Duodenal mucosa (tissue), 2 donors: ENCODE results near the gene SCAF8.
"Not testable (repeated sequence)": the region's sequence is repeated elsewhere in the genome, so short reads cannot be mapped to it uniquely, and the experiment has no call there.

Experiments used
- H3K27ac ChIP-seq: one replicate; pipeline ENCODE4 v1.7.0; 2013; ENCODE audit warnings: low read depth, low read length
- H3K27me3 ChIP-seq, 2 donors: one replicate each; pipeline ENCODE4 v1.7.0; 2013; ENCODE audit warnings: low read length in 2 of 2, control low read depth in 1 of 2; ENCODE audit not compliant: insufficient read depth in 2 of 2, control insufficient read depth in 1 of 2
- H3K36me3 ChIP-seq, 2 donors: one replicate each; pipeline ENCODE4 v1.7.0; 2013; ENCODE audit warnings: low read length in 2 of 2, control low read depth in 1 of 2; ENCODE audit not compliant: insufficient read depth in 2 of 2, control insufficient read depth in 1 of 2
- H3K4me1 ChIP-seq, 2 donors: one replicate each; pipeline ENCODE4 v1.7.0; 2013; ENCODE audit warnings: low read length in 2 of 2, control low read depth in 1 of 2; ENCODE audit not compliant: insufficient read depth in 2 of 2, control insufficient read depth in 1 of 2
- H3K4me3 ChIP-seq, 2 donors: one replicate each; pipeline ENCODE4 v1.7.0; 2013; ENCODE audit warnings: low read length in 2 of 2, low read depth in 1 of 2
- H3K9ac ChIP-seq, 2 donors: one replicate each; pipeline ENCODE4 v1.7.0; 2013; ENCODE audit warnings: low read length in 2 of 2, low read depth in 1 of 2
- H3K9me3 ChIP-seq, 2 donors: one replicate each; pipeline ENCODE4 v1.7.0; 2013; ENCODE audit warnings: low read length in 2 of 2, control low read depth in 1 of 2; ENCODE audit not compliant: control insufficient read depth in 1 of 2

Gene SCAF8

GRCh38 chr6:154733626-154734382, 588 bp downstream of the SCAF8 start:
- Histone ChIP-seq H3K27ac (peak overlapping the region; percentile 98), H3K9ac (peak overlapping the region; percentile 76 to 82), H3K4me1 (peaks cover 28 to 34% of the 10 kb centered on the region in 2 donors), H3K9me3 (no peaks in the 10 kb centered on the region), H3K4me3 (peak overlapping the region; percentile 81 to 93), H3K36me3 (no peaks in the 10 kb centered on the region), H3K27me3 (no peaks in the 10 kb centered on the region)

DNA sequence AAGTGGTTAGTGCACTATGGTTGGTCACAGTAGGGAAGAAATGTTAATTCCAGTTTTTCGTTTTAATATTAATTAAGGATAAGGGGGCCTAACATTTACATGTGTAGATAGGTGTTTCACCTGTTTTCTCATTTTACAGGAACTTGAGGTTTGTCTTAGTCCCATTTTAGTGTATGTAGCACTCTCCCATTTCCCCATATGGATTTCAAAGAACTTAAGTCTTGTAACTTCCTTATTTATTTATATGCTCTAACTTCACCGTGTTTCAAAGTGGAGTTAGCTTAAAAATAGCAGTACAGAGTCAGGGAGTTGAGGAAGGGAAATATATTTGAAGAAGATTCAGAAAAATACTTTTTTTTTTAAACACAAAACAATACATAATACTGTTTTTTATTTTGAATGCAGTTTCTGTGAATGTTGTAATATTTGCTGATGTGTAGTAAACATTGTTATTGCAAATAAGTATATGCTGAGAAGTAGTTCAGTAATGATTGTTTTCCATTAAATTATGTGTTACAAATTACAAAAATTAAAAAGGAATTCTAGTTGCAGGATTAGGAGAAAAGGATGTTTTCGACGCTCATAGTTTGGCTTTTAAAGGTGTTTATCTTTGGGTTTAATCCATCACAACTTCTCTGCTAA, 3.5 kb downstream of the SCAF8 start:
- H3K9me3 ChIP-seq, result no peaks in the 10 kb centered on the region
- H3K9ac ChIP-seq, result no peak overlapping the region
- H3K27me3 ChIP-seq, result no peaks in the 10 kb centered on the region
- H3K4me1 ChIP-seq, result peaks cover 35 to 37% of the 10 kb centered on the region in 2 donors
- no peak overlapping the region for H3K4me3 ChIP-seq
- H3K36me3 ChIP-seq, result peaks cover under 1 to 3% of the 10 kb centered on the region in 2 donors
- H3K27ac ChIP-seq, result no peak overlapping the region

GRCh38 chr6:154737424-154737823, 4.2 kb downstream of the SCAF8 start:
- Histone ChIP-seq H3K36me3 (peaks cover 2 to 5% of the 10 kb centered on the region in 2 donors), H3K9me3 (no peaks in the 10 kb centered on the region), H3K4me1 (peaks cover 32 to 33% of the 10 kb centered on the region in 2 donors), H3K27ac (no peak overlapping the region), H3K4me3 (no peak overlapping the region), H3K9ac (no peak overlapping the region), H3K27me3 (no peaks in the 10 kb centered on the region)

DNA sequence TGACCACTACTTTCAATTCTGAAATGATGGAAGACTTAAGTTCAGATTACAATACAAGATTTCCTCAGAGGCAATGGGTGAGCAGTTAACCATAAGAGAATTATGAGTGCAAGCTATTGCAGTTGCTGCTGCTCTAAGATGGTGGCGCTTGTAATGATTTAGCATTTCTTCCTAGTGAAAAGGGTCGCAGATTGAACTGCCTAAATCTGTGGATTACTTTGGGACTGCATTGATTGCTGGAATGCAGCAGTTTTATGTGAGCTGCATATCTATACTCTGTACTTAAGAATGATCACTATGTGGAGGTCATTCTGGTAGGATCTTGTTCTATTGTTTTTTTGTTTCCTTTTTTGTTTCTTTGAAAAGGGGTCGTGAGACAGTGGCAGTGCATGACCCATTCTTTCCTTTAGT, 5.3 kb downstream of the SCAF8 start:
- H3K4me3 ChIP-seq, result no peak overlapping the region
- H3K9me3 ChIP-seq, result no peaks in the 10 kb centered on the region
- no peak overlapping the region for H3K27ac ChIP-seq
- peaks cover 29 to 31% of the 10 kb centered on the region in 2 donors for H3K4me1 ChIP-seq
- H3K9ac ChIP-seq, result no peak overlapping the region
- peaks cover 2 to 10% of the 10 kb centered on the region in 2 donors for H3K36me3 ChIP-seq
- H3K27me3 ChIP-seq, result no peaks in the 10 kb centered on the region

- H3K9me3 ChIP-seq, result no peaks in the 10 kb centered on the region
- H3K27ac ChIP-seq, result no peak overlapping the region
- H3K36me3 ChIP-seq, result peaks cover 2 to 10% of the 10 kb centered on the region in 2 donors
- no peak overlapping the region for H3K9ac ChIP-seq
- H3K27me3 ChIP-seq, result no peaks in the 10 kb centered on the region
- H3K4me3 ChIP-seq, result no peak overlapping the region
- H3K4me1 ChIP-seq, result peaks cover 18 to 21% of the 10 kb centered on the region in 2 donors
Measured at GRCh38 chr6:154740658-154741057, 7.4 kb downstream of the SCAF8 start.

- Histone ChIP-seq H3K27me3 (no peaks in the 10 kb centered on the region), H3K4me1 (peaks cover 12 to 14% of the 10 kb centered on the region in 2 donors), H3K36me3 (peaks cover 2 to 10% of the 10 kb centered on the region in 2 donors), H3K9ac (no peak overlapping the region), H3K9me3 (no peaks in the 10 kb centered on the region), H3K4me3 (no peak overlapping the region), H3K27ac (no peak overlapping the region)
Measured at GRCh38 chr6:154742891-154743290, 9.7 kb downstream of the SCAF8 start.

DNA sequence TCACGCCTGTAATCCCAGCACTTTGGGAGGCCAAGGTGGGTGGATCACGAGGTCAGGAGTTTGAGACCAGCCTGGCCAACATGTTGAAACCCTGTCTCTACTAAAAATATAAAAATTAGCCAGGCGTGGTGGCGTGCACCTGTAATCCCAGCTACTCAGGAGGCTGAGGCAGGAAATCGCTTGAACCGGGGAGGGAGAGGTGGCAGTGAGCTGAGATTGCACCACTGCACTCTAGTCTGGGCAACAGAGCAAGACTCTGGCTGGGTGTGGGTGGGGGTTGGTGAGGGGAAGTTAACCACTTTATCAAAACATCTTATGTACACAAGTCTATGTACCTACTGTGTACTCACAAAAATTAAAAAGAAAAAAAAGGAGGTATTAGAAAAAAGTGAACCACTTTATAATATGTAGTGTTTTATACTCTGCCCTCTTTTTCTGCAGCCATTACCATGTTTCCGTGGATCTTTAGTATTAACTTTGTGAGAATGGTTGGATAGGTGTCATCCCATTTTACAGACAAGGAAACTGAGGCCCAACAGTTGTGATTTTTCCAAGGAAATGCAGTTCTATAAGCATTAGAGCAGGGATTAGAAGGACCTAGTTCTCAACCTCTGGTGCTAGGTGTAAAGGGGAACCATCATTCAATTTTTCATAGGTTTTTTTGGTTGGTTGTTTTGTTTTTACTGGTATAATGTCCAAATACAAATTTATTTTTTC, 11.0 kb downstream of the SCAF8 start:
- not testable (repeated sequence) for H3K27ac ChIP-seq, H3K4me3 ChIP-seq, H3K36me3 ChIP-seq, H3K9ac ChIP-seq, H3K27me3 ChIP-seq, H3K4me1 ChIP-seq, H3K9me3 ChIP-seq

GRCh38 chr6:154745243-154745642, 12.0 kb downstream of the SCAF8 start:
- Histone ChIP-seq H3K27ac (no peak overlapping the region), H3K9me3 (no peaks in the 10 kb centered on the region), H3K9ac (no peak overlapping the region), H3K36me3 (peaks cover 2 to 10% of the 10 kb centered on the region in 2 donors), H3K27me3 (no peaks in the 10 kb centered on the region), H3K4me1 (peaks cover 4 to 7% of the 10 kb centered on the region in 2 donors), H3K4me3 (no peak overlapping the region)

- no peaks in the 10 kb centered on the region for H3K9me3 ChIP-seq
- H3K27ac ChIP-seq, result no peak overlapping the region
- H3K4me3 ChIP-seq, result no peak overlapping the region
- H3K27me3 ChIP-seq, result no peaks in the 10 kb centered on the region
- H3K9ac ChIP-seq, result no peak overlapping the region
- H3K4me1 ChIP-seq, result peaks cover 7 to 13% of the 10 kb centered on the region in 2 donors
- H3K36me3 ChIP-seq, result no peaks in the 10 kb centered on the region
Measured at GRCh38 chr6:154749341-154749740, 16.1 kb downstream of the SCAF8 start.
